ENCODE results near the gene FBRSL1. TPM values are rescaled to one million over a fixed set of nuclear protein-coding genes. Genes with fewer than 3 reads are reported as not detected.

The FBRSL1 gene
- total RNA-seq, 3 donors from 2014 or later = 3.5 to 9.8 (median 7.2) TPM

DNA sequence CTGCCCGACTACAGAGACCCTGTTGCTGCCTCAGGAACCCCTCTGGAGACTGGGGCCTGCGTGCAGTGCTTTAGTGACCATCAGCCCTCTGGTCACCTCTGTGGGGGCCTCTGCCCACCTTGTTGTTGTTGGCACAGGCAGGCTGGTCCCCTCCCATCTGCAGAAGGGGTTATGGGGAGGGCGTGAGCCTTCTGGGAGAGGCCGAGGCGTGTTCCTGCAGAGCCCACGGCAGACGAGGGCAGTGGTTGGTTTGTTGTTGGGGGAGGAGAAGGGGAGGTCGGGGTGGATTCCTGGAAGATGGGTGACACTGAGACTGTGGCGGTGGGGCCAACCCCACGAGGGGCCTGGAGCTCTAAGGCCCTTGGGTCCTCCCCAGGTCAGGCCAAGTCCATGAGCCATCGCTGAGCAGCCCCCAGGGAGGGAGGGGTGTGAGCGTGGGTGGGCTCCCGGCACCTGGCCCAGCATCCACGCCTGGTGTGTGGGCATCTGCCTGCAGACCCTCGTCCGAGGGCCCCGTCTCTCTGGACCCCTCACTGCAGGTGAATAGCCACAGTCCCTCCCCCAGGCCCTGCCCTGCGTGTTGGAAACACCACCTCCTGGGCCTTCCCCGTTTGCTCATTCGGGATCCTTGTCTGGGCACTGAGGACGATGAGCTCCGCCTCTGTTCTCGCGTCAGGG lies 23.6 kb downstream of the FBRSL1 start:
- DNase-seq (ENCODE audit: low spot score in 2 of 2) = no peak
- no peaks in the 10 kb centered on the region for H3K36me3 ChIP-seq
- TF ChIP-seq POLR2AphosphoS5 (IDR thresholded peaks at IDR 0.05) = no peak
- no peak for TF ChIP-seq POLR2A (IDR thresholded peaks at IDR 0.05)
- TF ChIP-seq, protein P1, sequence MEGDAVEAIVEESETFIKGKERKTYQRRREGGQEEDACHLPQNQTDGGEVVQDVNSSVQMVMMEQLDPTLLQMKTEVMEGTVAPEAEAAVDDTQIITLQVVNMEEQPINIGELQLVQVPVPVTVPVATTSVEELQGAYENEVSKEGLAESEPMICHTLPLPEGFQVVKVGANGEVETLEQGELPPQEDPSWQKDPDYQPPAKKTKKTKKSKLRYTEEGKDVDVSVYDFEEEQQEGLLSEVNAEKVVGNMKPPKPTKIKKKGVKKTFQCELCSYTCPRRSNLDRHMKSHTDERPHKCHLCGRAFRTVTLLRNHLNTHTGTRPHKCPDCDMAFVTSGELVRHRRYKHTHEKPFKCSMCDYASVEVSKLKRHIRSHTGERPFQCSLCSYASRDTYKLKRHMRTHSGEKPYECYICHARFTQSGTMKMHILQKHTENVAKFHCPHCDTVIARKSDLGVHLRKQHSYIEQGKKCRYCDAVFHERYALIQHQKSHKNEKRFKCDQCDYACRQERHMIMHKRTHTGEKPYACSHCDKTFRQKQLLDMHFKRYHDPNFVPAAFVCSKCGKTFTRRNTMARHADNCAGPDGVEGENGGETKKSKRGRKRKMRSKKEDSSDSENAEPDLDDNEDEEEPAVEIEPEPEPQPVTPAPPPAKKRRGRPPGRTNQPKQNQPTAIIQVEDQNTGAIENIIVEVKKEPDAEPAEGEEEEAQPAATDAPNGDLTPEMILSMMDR (IDR thresholded peaks at IDR 0.05) = no peak
- no peak overlapping the region for H3K4me3 ChIP-seq
- no peaks in the 10 kb centered on the region for H3K4me1 ChIP-seq
- intact Hi-C loops (cut with DNase I; ENCODE audit: low total_unique reads) = no loop called here
- H3K27ac ChIP-seq = no peak overlapping the region
- H3K9me3 ChIP-seq = no peaks in the 10 kb centered on the region
- H3K27me3 ChIP-seq = no peaks in the 10 kb centered on the region

DNA sequence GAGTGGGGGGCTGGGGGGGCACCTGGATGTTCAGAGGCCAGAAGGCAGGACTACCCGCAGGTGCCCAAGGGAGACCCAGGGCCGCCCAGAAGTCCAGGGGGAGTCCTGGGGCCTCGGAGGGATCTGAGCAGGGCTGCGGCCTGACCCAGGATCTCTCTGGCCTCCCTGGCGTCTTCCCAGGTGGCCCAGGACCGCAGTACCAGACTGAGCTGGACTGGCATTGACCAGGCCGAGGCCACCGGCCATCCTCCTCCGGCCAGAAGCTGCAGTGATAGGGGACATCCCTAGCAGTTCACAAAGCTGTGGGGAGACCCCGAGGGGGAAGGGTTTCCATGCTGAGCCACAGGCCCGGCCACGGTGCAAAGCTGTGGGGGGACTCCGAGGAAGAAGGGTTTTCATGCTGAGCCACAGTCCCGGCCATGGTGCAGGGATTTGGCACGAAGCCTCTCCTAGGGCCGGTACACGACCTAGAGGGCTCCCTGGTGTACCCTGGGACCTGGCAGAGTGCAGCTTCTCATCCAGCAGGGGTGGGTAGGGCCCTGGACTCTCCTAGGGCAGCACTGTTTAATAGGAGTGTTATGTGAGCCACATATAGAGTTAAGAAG lies 24.4 kb downstream of the FBRSL1 start:
- no peak for DNase-seq (ENCODE audit: low spot score in 2 of 2)

DNA sequence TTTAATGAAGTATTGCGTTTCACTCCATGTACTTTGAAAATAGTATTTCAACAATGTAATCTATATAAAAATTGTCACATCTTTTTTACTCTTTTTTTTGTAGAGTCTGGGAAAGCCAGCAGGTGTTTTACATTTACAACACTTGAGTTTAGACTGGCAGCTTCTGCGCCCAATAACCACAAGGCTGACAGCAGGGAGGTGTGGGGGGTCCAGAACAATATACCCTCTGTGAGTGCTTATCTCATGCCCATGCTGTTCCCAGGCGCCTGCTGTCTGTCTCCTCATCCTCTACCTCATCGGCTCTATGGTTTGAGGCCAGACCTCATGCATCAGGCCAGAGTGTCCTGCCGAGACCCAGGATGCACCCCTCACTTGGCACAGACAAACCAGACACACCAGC lies 24.9 kb downstream of the FBRSL1 start:
- no peak overlapping the region for H3K27ac ChIP-seq
- no peaks in the 10 kb centered on the region for H3K9me3 ChIP-seq
- no peaks in the 10 kb centered on the region for H3K27me3 ChIP-seq
- H3K4me1 ChIP-seq = no peaks in the 10 kb centered on the region
- H3K36me3 ChIP-seq = no peaks in the 10 kb centered on the region
- TF ChIP-seq POLR2AphosphoS5 (IDR thresholded peaks at IDR 0.05) = no peak
- TF ChIP-seq, protein P1 (IDR thresholded peaks at IDR 0.05) = no peak
- TF ChIP-seq POLR2A (IDR thresholded peaks at IDR 0.05) = no peak
- no peak overlapping the region for H3K4me3 ChIP-seq
- intact Hi-C loops (cut with DNase I; ENCODE audit: low total_unique reads) = no loop called here
- no peak for DNase-seq (ENCODE audit: low spot score in 2 of 2)

More for the DNA sequence above, 24.4 kb downstream of the FBRSL1 start:
- Histone ChIP-seq H3K36me3 (no peaks in the 10 kb centered on the region), H3K27me3 (no peaks in the 10 kb centered on the region), H3K4me1 (no peaks in the 10 kb centered on the region), H3K9me3 (no peaks in the 10 kb centered on the region), H3K4me3 (no peak overlapping the region), H3K27ac (no peak overlapping the region)
- intact Hi-C loops (cut with DNase I; ENCODE audit: low total_unique reads) = no loop called here
- TF ChIP-seq POLR2AphosphoS5 (IDR thresholded peaks at IDR 0.05) = no peak
- TF ChIP-seq, protein P1 (IDR thresholded peaks at IDR 0.05) = no peak

DNA sequence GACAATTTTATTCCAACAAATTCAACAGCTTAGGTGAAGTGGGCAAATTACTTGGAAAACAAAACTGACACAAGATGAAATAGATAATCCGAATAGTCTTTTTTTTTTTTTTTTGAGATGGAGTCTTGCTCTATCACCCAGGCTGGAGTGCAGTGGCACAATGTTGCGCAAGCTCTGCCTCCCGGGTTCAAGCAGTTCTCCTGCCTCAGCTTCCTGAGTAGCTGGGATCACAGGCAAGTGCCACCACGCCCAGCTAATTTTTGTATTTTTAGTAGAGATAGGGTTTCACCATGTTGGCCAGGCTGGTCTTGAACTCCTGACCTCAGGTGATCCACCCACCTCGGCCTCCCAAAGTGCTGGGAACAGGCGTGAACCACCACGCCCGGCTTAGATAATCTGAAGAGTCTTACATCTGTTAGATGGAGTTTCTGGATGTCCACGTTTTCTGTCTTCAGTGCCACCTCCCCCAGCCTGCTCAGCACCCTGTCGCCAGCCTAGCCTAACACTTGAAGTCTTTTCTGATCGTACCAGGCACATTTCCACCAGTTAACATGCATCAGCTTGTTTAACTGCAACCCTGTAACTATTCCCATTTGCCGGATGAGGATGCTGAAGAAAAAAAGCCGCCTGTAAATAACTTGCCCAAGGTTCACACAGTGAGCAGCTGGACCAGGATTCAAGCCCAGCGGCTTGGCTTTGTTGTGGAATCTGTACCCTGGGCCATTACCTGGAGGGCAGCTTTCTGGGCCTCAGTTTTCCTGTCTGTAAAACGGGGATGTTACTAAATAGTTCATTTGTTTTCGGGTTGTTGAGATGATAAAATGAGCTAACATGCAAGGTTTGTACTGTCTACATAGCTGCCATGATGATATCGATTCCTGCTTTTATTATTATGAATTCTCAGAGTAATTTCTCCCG lies 26.4 kb downstream of the FBRSL1 start:
- no peaks in the 10 kb centered on the region for H3K27me3 ChIP-seq
- intact Hi-C loops (cut with DNase I; ENCODE audit: low total_unique reads) = no loop called here
- no peaks in the 10 kb centered on the region for H3K36me3 ChIP-seq
- H3K9me3 ChIP-seq = no peaks in the 10 kb centered on the region
- H3K4me1 ChIP-seq = no peaks in the 10 kb centered on the region
- TF ChIP-seq, protein P1 (IDR thresholded peaks at IDR 0.05) = no peak
- TF ChIP-seq POLR2A (IDR thresholded peaks at IDR 0.05) (no peak), POLR2AphosphoS5 (IDR thresholded peaks at IDR 0.05) (no peak)
- no peak for DNase-seq (ENCODE audit: low spot score in 2 of 2)
- H3K27ac ChIP-seq = no peak overlapping the region
- H3K4me3 ChIP-seq = no peak overlapping the region

Data from breast epithelium (tissue), 4 donors.